Right forelimb (tissue), 1 donor: ENCODE measurements around the gene GRIN1.
"Not testable (repeated sequence)": the region's sequence is repeated elsewhere in the genome, so short reads cannot be mapped to it uniquely, and the experiment has no call there.

Source experiments
- DNase-seq: peaks from one replicate; pipeline ENCODE4 v3.0.0-alpha.2; 2018

The GRIN1 gene

DNA sequence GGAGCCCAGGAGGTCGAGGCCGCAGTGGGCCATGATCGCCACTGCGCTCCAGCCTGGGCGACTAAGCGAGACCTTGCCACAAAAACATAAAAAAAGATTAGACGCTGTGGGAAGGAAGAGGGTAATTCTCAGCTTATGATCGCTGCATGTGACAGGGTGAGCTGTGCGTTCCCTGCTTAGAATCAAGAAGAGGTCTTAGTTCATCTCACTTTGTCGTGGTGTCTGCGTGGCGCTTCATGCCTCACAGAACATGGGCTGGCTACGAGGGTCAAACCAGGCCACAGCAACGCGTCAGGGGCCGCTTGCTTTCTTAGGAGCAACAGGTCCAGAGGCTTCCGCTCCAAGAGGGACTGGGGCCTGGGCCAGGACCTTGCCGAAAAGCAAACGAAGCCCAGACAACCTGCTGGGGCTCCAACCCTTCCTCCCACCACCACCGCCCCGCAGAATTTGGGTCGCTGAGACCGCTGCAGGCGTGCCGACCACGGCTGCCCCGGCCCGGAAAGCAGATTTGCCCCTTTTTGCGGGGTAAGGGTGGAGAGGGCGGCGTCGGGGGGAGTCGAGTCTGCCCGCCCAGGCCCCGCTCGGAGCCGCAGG, 10.0 kb upstream of the GRIN1 start:
- DNase-seq = no peak

DNA sequence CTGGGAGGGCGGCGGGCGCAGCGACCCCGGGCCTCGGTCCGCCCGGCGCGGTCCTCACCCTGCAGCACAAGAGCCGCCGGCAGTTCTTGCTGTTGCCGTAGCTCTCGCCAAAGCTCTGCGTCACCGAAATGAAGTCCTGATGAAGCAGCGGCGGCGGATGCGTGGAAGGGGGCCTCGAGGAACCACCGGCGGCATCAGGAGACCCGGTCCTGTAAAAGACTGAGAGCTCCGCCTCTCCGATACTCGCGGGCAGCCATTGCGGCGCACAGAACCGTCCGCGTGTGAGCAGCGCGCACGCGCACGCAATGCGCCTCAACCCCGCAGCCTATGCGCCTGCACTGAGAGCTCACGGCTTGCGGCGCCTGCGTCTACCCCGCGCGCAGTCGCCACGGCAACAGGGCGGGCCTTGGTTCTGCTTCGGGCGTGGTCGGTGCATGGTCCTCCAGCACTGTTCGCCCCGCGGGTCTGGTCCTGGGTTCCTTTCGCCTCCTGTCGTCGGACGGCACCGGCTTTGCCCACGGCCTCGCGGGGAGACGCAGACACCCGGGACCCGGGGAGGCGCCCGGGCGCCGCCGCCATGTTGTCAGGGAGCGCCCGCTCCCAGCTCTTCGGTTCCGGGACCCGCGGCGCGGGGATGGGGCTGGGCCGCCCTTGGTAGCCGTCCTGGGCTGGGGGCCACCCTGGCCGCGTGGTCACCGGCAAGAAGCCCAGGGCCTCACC, 9.3 kb upstream of the GRIN1 start:
- DNase-seq = peak; percentile 89

DNA sequence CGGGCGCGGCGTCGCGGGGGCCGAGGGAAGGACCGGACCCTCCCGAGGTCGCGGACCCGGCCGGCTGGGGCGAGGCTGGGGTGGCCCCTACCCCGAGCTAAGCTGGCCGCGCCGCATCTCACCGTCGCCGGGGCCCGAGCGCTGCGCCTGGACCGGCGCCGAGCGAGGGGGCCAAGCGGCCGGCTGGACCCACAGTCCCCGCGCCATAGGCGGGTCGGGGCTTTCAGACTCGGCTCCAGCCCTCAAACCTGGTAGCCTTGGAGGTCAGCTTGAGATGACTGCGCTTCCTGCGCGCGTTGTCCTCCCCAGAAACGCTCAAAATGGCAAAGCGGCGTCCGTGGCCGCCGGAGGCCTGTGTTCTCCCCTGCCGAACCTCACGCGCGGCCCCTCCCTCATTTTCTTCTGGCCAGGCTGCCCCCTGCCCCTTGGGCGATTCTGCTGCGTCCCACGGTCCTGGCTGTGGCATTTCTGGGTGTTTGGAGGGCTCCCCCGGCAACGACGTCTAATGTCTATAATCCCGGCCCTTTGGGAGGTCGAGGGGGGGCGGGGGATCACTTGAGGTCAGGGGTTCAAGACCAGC, 8.7 kb upstream of the GRIN1 start:
- no peak for DNase-seq

DNA sequence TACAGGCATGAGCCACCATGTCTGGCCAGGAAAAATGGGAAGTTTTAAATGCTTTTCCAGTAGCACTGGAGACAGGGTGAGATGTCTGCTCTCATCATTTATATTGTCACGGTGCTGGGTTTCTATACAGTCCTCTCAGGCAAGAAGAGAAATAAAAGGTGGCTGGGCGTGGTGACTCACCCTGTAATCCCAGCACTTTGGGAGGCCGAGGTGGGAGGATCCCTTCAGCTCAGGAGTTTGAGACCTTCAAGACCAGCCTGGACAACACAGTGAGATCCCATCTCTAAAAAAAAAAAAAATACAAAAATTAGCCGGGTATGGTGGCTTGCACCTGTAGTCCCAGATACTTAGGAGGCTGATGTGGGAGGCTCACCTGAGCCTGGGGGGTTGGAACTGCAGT, 4.8 kb upstream of the GRIN1 start:
- DNase-seq = no peak

GRCh38 chr9:137135154-137135553, 3.8 kb upstream of the GRIN1 start:
- DNase-seq = not testable (repeated sequence)

DNA sequence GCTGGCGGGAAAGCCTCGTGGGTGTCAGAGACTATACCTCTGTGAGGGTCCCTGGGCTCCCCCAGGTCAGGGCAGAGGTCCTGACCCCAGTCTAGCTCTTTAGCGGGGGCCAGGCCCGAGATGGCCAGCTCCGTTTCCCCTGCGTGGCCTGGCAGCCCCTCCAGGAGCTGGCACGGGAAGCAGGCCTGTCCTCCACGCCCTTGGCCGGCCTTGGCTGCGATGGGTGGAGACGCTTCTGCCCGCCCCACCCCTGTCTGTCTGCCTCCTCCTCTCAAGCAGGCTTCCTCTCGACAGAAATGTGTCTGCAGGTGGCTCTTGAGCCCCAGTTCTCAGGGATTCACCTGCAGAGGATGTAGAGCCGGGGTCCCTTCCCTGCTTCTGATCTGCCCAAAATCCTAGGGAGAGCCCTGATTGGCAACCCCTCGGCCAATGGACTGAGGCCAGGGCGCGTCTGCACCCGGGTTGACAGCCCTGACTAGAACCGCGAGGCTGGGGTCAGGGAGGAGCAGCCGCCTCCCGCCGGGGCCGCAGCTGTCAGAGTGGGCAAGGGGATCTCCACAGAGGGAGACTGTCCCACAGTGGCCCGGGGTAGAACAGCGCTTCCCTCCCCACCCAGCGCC, 2.6 kb upstream of the GRIN1 start:
- DNase-seq = no peak

DNA sequence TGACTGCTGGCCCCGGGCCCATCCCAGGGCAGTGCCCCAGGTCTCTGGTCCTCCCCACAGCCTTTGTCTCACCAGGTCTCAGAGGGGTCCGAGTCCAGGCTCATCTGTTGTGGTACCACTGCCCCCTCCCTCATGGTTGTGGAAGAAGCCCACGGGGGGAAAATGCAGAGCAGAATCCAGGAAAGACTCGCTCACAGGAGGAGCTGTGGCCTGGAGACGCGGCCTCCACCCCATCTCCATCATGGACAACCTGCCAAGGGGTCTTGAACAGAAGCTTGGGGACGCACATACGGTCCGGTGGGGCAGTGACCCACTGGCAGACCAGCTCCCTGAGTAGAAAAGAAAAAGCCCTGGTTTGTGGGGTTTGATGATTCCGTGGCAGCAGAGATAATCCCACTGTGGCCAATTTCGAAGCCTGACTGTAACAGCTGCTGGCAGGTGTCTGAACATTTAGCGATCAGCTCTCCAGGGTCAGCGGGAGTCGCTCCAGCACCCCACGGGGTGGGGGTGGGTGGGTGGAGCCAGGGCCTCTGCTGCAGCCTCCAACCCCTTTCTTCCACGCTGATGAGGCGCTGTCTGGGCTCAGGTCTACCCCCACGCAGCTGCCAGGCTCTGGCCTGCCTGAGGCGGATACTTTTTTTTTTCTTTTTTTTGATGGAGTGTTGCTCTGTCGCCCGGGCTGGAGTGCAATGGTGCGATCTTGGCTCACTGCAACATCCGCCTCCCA, 1.9 kb upstream of the GRIN1 start:
- DNase-seq = no peak

DNA sequence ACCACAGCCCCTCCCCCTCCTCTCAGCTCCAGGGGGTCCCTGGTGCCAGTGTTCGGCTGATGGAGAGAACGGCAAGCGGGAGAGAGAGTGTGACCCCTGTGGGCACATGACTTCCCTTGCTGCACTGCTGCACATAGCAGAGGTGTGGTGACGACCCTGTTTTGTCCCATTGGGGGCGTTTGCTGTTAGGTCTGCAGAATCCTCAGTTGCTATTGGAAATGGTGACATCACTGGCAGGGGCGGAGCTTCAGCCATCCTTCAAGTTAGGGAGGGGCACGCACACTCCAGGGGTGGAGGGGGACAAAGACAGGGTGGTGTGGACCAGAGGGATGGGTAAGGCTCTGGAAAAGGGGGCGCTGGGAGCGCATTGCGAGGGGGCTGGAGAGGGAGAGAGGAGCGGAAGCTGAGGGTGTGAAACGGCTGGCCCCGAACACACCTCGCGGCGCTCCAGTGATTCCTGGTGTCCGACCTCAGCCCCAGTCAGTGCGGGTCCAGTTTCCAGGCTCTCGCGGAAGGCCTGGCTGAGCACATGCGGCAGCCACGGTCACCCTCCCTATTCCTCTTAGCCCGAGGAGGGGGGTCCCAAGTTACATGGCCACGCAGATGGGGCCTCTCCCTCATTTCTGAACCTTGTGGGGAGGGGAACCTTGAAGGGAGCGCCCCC, 764 bp upstream of the GRIN1 start:
- no peak for DNase-seq

DNA sequence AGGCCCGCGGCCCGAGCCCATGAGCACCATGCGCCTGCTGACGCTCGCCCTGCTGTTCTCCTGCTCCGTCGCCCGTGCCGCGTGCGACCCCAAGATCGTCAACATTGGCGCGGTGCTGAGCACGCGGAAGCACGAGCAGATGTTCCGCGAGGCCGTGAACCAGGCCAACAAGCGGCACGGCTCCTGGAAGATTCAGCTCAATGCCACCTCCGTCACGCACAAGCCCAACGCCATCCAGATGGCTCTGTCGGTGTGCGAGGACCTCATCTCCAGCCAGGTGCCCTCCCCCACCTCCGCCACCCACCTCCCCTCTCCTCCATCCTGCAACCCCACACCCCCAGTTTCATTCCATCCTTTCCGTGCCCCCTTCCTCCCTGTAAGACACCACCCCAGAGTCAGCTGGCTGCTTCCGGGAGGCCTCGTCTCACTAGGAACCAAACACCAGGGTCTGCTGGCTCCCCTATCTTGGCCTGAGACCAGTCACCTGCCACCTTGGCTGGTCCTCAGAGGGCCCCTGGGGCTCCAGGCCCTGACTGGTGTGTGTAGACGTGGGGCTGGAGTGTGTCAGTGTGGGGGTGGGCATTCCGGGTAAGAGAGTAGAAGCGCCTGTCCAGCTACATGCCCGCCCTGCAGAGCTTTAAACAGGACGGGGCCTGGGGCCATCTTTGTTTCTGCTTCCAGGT, 655 bp downstream of the GRIN1 start:
- no peak for DNase-seq

- DNase-seq = no peak
These were observed 1.4 kb downstream of the GRIN1 start for GRCh38 chr9:137140151-137141012.

DNA sequence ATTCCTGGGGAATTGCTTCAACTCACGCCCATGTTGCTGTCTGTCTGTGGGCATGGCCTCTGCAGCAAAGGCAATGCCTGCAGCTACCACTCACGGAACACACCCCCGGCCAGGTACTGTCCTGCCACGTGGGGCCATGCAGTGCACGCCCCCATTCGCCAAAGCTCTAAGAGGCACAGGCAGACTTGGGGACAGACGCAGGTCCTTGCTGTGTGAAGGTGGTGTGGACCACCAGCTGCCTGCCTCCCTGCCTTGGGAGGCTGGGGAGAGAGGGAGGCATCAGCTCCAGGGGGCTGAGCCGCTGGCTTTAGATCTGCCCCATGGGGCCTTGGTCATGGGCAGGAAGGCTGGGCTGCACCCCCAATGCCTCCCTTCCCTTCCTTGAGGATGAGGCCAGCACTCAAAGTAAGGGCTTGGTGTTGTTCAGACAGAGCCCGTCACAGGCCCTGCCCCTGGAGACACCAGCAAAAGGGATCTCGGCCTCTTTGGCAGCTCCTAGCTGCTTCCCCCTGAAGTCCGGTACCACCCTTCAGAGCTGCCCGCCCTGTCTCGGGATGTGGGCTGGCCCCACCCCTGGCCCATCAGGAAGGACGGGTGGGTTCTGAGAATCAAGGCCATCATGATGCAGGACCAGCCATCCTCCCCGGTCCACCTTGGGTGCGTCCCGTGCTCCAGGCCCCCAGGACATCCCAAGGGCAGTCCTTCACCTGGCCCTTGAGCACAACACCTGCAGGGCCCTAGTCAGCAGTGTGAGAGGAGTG, 2.3 kb downstream of the GRIN1 start:
- no peak for DNase-seq

GRCh38 chr9:137141976-137142936, 3.3 kb downstream of the GRIN1 start:
- no peak for DNase-seq

DNA sequence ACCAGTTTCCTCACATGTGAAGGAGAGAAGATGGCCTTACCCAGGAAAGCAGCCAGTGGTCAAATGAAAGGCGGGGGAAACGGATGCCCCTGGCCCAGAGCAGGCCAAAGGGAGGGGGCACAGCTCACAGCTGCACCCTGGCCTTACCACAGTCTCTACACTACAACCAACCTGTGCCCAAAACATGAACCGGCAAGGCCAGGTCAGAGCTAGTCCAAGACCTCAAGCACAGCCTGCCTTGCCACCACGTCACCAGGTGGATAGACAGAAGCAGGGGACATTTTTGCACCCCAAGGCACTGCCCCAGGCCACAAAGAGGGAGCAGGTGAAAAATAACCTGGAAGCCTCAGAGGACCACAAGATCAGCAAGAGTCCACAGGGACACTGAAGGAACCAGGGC, 4.5 kb downstream of the GRIN1 start:
- DNase-seq = no peak

DNA sequence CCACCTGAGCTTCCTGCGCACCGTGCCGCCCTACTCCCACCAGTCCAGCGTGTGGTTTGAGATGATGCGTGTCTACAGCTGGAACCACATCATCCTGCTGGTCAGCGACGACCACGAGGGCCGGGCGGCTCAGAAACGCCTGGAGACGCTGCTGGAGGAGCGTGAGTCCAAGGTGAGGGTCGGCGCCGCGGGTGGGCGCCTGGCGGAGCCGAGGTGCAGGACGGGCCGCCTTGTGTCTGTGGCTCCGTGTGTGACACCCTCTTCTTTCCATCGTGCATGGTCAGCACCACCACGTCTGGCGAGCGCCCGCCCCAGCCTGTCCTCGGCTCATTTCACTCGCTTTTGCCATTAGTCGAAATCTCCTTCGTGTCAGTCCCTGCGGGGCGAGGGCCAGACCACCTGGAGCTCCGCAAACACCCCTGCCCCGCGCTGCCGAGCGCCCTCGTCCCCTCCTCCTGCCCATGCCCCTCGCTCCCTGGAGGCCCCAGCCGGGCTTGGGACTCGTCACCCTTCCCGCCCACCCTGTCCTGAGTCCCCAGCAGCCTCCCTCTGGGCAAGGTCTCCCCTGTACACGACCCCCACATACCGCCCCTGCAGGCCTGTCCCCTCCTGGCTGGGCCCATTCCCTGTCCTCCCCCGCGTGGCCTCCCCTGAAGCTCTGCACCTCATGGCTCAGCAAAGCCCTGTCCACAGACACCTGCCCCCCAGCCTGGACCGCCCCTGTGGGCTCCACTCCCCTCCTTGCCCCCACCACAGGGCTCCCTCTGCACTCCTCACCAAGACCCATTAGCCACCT, 7.0 kb downstream of the GRIN1 start:
- DNase-seq = no peak

GRCh38 chr9:137146527-137146918, 7.6 kb downstream of the GRIN1 start:
- no peak for DNase-seq

GRCh38 chr9:137147091-137147792, 8.3 kb downstream of the GRIN1 start:
- no peak for DNase-seq

DNA sequence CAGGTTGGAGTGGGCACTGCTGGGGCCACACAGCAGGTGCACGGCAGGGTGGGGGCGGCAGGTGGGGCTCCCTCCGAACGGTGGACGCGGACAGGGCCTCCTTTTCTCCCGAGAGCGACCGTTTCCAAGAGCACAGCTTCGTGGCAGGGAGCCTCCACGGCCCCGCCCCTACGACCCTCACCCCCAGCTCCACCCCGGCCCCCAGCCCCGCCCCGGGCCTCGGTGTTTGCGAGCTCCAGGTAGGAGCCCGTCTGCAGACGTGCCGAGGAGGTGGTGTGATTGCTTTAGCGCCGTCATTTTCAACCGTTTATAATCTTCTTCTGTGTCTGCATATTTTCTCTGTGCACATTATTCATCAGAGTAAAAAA, 8.8 kb downstream of the GRIN1 start:
- DNase-seq = no peak

GRCh38 chr9:137148242-137148641, 9.3 kb downstream of the GRIN1 start:
- no peak for DNase-seq
